ENCODE data around the gene OR8D2.
"Not testable (repeated sequence)": the region's sequence is repeated elsewhere in the genome, so short reads cannot be mapped to it uniquely, and the experiment has no call there.

Gene OR8D2

GRCh38 chr11:124285610-124286344 lies 34.2 kb downstream of the OR8D2 start:
- DNase-seq (ENCODE audit: low spot score) = no peak

- DNase-seq (ENCODE audit: low spot score) = no peak
Observed at GRCh38 chr11:124278261-124278660, 41.7 kb downstream of the OR8D2 start.

- DNase-seq (ENCODE audit: low spot score) = no peak
Observed at GRCh38 chr11:124277804-124278203, 42.2 kb downstream of the OR8D2 start.

- no peak for DNase-seq (ENCODE audit: low spot score)
Observed at GRCh38 chr11:124277207-124277606, 42.8 kb downstream of the OR8D2 start.

- DNase-seq (ENCODE audit: low spot score) = no peak
Observed at GRCh38 chr11:124276081-124276480, 43.9 kb downstream of the OR8D2 start.

GRCh38 chr11:124274000-124274399 lies 46.0 kb downstream of the OR8D2 start:
- no peak for DNase-seq (ENCODE audit: low spot score)

- not testable (repeated sequence) for DNase-seq (ENCODE audit: low spot score)
Observed at GRCh38 chr11:124270886-124271285, 49.1 kb downstream of the OR8D2 start.
